Measurements from ENCODE around the gene PLOD2.

The PLOD2 gene

DNA sequence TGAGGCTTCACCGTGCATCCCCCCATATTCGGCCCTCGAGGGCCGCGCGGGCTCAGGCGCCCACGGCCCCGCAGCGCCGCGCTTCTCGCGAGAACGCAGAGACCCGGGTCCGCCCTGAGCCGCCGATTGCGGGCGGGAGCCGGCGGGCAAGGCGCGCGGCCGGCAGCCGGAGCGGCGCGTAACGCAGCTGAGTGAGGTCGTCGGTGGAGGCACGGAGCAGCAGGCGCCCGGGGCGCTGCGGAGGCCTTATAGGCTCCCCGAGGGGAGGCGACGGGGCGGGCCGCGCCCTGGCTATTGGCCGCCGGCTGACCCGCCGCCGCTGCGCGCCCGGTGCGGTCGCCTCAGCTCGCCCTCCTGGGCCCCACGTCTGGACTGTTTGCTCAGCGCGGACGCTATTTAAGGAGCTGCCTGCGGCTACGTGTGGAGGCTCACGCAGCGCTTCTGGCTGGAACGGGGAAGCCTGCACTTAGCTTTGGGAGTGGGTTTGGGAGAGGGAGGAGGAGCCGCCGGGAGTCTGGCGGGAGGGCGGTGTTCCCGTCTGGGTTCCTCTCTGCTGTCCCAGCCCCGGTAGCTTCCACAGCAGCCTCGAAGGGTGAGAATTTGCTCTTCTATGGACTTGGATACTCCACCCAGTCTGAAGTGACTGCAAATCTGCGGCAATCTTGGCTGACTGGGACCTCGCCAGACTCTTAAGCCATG, at the start of gene PLOD2:
Gene PLOD2 (minus strand): TSS at position 221 of the 699 bp plus-strand sequence. CDS start 195 bp downstream, at position 26.
- DNase-seq: peak; percentile 68

DNA sequence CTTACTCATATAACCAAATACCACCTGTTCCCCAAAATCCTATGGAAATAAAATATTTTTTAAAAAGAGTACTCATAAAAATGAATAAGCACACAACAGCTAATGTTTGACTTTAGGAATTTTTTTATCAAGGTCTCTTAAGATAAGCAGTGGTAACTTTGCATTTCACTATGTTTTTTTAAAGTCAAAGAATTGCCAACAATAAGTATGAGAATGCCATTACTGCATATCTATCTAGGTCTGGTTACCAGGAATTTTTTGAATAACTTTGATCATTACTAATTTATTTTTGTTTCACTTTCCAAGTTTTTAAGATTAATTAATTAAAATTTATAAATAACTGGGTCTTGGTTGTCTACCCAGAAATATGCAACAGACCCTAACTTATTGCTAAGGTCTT, 48.4 kb upstream of the PLOD2 start:
- DNase-seq: no peak

DNA sequence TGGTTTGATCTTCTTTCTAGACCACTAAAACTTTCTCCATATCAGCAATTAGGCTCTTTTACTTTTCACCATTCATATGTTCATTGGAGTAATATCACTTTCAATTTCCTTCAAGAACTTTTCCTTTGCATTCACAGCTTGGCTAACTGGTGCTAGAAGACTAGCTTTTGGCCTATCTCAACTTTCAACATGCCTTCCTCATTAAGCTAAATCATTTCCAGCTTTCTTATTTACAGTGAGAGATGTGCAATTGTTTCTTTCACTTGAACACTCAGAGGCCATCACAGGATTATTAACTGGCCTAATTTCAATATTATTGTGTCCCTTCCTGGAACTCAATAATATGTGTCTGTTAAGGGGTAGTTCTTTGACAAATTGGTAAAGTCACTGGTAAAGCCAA, 42.8 kb upstream of the PLOD2 start:
- DNase-seq: no peak

DNA sequence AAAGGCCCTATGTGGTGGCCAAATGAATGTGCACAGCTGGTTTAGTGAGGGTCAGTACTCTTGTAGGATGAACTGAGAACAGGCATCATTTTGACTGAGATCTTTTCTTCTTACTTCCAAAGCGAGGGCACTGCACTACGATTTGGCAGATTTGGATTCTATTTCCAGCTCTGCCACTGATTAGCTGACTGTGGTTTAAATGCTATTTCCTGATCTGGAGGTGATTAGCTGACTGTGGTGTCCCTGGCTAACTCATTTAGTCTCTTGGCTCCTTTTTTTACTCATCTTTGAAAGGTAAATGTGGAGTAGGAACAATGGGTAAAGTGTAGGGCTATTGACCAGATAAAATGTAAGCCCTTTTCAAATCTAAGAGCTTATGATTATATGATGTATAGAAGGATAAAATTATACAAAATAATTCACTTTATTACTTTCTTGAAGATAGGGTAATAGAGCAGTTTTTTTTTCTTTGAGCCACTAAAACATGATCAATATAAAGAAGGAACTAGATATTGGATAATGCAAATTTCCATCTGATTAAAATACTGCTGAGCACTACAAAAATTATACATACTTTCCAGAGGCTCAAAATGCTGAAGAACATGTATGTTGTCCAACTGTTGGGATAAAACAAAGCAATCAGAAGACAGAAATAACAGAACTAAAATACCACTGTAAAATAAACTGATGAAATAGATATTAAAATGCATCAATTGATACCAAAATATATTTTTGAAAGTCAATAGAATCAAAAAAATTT, 39.7 kb upstream of the PLOD2 start:
- no peak for DNase-seq

DNA sequence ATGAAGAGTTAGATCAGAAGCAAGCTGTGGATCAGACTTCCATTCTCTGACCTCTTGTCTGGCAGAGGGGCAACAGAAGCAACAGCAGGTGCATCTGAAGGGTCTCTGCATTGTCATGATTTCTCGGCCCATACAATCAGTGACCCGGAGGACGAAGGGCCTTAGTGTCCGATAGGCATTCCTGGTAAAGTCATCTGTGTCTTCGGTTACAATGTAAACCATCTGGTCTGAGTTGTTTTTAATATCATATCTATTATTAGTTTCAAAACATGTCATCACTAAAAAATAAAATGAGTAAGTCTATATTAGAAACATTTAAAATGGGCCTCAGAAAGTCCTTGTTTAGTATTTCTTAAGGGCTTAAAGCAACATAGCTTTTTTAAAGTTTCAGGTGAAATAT, 38.8 kb upstream of the PLOD2 start:
- DNase-seq: no peak

DNA sequence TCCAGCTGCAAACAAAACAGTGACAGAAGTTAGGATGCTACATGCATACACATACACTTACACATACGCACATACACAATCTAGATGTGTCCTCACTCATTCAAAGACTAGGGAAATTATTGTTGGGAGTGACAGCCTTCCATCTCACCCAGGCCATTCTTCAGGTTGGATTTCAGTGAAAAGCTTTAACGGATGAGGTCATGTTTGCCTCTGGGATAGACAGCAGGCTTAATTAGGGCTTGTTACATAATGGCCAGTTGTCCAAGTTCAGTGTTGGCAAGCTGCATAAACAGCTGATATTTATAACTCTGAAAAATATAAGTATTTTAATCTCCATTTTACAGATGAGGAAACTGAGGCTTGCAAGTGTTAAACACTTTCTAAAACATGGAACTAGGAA, 35.8 kb upstream of the PLOD2 start:
- DNase-seq: no peak

DNA sequence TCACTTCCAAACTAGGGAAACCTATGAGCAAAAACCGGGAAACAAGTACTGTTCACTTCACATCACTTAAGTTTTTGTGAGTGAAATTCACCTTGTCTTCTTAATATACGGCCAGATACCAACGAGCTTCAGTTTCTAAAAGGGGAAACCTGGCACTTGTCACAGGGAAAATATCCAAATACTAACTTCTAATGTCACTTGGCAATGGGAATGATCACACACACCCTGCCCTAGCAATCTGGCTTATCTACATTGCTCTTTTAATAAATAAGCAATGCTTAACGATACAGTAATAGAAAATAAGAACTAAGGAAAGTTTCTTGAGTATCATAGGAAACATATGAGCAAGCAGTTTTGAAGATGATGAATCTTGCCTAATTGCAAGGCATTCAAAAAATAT, 34.6 kb upstream of the PLOD2 start:
- no peak for DNase-seq

DNA sequence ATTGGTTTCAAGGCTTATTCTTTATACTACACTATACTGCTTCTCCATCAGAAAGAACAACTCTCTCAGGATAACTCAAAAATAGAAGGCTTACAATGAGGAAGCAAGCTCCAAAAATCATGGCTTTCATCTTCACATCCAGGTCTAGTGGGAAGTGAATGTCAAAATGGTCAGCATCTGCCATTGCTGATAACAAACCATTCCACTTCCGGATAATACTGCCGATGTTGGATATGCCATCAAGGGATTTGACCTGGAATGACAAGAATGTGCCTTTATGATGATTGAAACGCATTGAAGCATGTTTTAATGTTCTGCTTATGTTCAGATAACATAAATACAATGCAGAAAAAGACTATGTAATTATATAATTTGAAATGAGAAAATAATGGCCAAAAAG, 34.0 kb upstream of the PLOD2 start:
- no peak for DNase-seq

DNA sequence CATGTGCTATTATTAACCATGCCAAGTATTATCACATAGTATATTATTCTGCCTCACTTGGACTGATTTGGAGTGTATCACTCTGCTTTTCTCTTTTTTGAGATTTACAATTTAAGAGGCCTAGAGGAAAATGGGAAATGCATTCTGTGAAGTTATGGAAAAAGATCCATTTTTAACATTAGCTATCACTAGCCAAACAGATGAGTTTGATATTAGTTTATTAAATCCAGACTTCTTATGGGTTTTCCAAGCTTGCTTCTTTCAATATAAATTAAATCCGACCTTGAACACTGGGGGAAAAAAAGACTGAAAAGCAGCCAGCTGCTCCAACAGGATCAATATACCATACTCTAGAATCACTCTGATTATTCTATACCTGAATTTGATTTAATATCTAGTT, 30.1 kb upstream of the PLOD2 start:
- DNase-seq: no peak

DNA sequence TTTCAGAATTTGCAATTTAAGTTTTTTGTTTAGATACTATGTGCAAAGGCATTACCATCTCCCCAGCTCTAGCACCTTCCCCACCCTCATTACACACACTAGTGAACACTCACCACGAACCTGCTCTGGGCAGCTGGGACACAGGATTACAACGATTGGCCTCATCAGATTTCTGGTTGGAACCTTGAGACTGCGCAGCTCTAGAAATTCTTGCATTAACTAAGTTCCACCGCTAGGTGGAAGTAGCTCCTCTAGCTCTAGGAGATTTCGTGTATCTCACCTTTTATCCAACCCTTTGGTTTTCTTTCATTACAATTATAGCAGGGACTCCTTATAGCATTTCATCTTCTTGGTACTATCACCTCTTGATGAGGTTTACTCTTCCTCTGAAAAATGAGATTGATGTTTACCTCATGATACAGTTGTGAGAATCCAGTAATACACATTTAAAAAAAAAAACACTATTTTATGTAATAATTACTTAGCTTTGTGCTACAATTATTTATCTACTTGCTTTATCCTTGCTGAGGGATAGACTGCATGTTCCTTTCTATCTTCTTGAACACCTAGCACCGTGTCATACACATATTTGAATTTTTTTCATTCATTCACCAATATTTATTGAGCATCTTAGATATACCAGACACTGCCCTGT, 28.7 kb upstream of the PLOD2 start:
- peak; percentile 43 for DNase-seq

DNA sequence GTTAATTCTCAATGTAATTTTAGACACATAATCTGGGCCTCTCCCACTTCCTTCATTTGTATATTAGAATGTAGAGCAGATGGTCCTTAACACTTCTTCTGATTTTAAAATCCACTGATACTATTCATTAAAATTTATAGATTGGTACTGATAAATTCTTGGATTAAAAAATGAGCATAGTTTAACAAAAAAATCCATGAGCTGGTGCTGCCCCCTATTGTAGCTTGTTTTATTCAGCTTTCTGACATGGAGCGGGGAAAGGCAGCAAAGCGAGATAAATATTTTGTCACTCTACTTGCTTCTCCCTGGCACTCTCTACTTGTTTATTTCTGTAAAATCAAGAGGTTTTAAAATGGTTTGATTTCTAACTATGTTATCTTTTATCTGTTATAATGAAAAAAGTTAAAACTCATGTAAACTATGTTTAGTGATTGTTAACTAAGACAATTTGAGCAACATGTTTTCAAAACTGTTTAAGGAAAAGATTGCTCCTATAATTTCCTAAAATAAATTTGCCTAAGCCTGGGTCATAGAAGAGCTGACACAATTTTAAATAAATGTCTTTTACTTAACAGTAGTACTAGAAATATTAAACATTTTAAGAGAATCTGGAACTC, 26.5 kb upstream of the PLOD2 start:
- no peak for DNase-seq

DNA sequence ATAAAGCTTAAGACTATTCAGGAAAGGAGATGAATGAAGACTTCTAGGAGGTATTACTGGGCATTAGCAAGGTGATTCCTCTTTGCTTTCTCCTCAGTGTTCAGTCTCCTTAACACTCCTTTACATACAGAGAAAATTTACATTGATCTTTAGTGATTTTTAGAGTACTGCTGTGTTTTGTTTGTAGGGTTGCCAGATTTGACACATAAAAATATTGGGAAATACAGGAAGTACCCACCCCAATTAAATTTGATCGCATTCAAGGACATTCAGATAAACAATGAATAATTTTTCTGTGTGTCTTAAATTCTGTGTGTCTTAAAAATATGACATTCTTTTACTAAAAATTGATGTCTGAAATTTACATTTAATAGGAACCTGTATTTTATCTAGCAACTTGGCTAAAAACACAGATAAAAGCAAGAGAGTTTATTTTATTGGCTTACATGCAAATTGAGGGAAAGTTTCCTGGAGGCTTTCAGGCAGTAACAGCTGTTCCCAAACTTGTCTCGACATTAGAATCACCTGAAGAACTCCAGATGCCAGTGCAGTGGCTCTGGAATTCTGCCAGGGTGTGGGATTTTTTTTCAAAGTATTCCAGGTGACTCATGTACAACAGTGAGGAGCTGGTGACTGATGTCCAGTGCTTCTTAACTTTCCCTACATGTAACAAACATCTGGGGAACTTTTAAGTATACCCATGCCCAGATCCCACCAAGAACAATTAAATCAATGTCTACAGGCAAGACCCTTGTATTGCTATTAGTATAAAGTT, 23.4 kb upstream of the PLOD2 start:
- DNase-seq: no peak

DNA sequence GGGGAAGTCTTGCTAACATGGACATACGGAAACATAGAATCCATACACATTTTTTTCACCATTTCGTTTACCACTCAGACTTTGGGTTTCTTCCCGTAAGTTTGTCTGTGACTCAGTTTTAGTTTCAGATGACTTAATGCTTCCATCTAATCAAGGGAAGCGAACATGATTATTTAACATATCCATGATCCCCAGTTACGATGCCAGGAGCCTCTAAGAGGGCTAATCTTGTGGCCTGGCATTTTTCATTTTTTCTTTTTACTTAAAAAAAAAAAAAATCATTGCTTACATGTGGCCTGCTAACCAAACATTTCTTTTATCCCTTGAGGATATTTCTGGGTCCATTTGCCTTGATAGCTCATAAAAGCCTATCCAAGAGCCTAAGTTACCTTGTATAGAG, 20.2 kb upstream of the PLOD2 start:
- DNase-seq: no peak

DNA sequence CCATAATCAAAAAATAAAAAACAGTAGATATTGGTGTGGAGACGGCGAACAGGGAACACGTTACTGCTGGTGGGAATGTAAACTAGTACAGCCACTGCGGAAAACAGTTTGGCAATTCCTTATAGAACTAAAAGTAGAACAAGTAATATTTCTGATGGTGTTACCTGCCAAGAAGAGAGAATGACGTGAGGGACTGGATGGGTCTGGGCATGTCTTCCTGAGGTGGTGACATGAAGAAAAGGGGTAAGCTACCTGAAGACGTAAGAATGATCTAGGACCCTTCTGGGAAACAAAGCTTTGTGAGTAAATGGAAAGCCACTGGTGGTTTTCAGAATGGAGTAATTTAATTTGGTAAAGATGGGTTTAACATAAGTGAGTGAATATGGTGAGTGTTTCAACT, 19.4 kb upstream of the PLOD2 start:
- no peak for DNase-seq

DNA sequence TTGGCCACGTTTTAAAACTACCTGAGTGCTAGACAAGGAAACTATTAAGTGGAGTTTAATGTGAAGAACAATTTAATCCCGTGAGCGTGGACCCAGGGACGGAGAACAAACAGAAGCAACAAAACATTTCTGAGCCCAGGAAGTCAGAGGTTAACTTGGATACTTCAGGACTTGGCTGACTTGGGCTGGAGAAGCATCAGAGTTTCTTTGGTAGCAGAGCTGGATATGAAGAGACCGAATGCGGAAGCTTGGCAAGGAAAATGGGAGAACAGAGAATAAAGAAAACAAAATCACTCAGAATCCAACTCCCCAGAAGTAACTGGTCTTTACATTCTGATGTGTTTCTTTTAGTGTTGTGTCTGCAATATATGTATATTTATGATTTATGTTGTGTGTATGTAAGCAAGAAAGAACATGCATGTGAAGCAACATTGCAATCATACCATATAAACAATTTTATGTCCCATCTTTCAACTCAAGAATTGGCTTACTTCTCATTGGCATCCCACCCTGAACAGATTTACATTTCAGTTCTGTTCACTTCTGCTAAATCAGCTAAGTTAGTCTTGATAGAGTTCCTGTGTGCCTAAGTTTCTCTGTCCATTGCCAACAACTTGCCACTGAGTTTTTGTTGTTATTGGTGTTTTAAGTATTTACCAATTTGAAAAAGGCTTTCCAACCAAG, 17.2 kb upstream of the PLOD2 start:
- DNase-seq: no peak

DNA sequence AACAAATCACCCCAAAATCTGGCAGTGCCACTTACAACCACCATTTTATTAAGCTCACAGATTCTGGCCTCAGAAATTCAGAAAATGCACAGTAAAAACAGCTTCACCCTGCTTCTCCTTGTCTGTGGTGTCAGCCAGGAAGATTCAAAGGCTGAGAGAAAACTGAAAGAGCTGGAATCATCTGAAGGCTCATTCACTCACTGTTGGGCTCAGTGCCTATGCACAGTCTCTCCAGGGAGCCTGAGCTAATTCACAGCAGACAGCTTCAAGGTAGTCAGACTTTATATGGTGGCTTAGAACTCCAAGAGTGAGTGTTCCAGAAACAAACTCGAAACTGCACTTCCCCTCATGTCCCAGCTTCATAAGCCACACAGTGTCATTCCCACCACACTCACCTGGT, 16.5 kb upstream of the PLOD2 start:
- no peak for DNase-seq

DNA sequence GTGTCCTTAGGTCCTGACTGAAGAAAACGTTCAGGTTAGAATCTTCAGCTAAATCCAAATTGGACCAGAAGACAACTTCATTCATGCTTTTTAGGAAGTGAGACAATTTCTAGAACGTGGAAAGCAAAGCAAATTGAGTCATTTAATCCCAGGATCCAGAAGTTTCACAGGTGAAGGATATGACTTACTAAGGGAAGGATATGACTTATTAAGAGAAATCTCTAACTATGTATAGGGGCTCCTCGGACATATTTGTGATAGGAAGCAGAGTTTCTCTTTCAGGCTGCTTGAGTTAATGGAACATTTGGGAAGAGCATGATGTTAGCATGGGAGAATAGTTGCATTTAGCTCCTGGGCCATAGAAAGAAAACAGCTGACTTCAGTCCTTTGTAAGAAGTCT, 16.1 kb upstream of the PLOD2 start:
- DNase-seq: no peak

DNA sequence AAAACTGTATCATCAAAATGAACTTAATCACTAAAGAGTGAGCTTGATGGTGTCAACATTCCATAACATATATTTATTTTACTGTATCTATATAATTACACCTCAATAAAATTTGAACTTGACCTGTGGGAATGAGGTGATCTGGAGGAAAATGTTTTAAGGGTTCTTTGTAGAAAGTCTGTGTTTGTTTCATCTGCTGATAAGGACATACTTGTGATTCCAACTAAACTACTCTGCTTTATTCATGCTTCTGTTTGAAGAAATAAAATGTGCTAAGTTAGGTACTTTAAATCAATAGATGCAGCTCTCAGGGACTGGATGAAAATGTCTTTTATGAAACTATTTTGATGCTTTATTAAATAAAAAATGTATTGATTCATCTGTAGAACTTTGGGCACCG, 11.6 kb upstream of the PLOD2 start:
- DNase-seq: no peak

DNA sequence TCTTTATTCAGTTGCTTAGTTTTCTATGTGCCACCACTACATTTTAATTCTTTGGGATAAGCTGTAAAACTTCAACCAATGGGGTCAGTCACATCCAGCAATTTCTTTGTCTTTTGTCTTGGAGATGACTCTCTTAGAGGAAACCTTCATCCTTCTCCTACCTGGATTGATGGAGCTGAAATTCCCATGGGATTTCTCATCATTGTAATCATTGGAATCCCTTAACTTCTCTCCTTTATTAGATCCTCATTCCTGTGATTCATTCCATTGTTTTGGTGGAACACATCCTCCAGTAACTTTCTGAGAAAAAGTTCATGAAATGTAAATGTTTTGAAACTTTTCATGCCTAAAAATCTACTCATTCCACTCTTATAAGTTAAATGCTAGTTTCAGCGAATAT, 9.6 kb upstream of the PLOD2 start:
- no peak for DNase-seq

DNA sequence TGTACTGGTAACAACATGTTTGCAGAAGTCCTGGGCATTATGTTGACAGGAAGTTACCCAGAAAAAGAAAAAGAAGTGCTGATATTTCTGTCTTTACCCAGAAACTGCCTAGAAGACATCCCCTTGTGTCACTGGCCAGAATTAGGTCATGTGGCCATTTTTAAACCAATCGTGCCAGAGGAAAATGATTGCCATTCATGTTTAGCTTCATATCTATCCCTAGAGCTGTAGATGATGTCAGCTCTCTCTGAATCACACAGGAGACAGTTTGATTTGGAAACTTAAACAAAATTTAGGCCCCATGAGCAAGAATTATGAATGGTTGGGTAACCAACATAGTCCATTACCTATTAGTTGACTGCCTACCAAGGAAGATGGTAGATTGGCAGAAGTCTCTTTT, 8.9 kb upstream of the PLOD2 start:
- DNase-seq: no peak

DNA sequence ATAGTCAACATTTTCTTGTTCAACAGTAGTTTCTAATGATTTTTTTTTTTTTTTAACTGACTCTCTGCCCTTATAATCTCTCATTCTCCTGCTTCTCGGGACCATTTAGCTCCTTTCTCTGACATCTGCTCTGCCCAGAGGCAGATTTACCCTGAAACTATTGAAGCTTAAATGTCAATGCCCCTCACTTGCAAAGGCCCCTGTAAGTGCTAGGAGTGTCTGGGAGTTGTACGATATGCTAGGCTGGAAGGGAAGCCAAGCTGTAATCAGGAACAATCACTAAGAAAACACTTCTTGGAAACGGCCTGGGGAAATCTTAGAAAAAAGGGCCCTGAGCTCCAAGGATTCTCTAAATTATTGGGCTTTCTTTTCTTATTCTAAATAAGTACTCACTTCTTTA, 5.8 kb upstream of the PLOD2 start:
- DNase-seq: no peak

DNA sequence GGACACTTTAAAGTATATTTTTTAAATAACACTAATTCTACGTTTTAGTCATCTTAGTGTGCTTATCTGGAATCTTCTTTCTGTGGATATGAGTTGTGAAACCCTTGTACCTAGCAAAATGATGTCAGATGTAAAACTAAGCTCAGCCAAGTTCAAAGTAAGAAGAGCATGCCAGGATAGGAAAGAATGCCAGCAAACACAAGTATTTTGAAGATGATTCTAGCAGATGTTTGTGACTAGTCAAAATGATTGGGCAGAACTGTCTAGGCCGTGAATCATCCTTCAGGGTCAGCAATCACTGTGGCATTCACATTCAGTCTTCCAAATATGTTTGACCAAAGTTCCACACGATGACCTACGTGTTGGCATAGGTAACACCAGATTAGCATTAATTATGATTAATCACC, 5.4 kb upstream of the PLOD2 start:
- DNase-seq: peak; percentile 81
